HG03565 (cell line): ENCODE measurements around the gene TOM1L2.
"Not testable (repeated sequence)": the region's sequence is repeated elsewhere in the genome, so short reads cannot be mapped to it uniquely, and the experiment has no call there.

Source experiments
- ATAC-seq: cut with Tn5 transposase; IDR thresholded peaks from one replicate; pipeline ENCODE4 v1.9.1; 2021; ENCODE audit warnings: mild to moderate bottlenecking, moderate library complexity; ENCODE audit not compliant: unreplicated experiment

TOM1L2 gene

GRCh38 chr17:17944743-17945142, 27.5 kb downstream of the TOM1L2 start:
- no peak for ATAC-seq

- ATAC-seq = no peak
Measured at GRCh38 chr17:17944242-17944641, 28.0 kb downstream of the TOM1L2 start.

- no peak for ATAC-seq
Measured at GRCh38 chr17:17943281-17943984, 28.8 kb downstream of the TOM1L2 start.

- no peak for ATAC-seq
Measured at GRCh38 chr17:17942846-17943245, 29.4 kb downstream of the TOM1L2 start.

- no peak for ATAC-seq
Measured at GRCh38 chr17:17941015-17941414, 31.2 kb downstream of the TOM1L2 start.

GRCh38 chr17:17940441-17940911, 31.7 kb downstream of the TOM1L2 start:
- ATAC-seq = no peak

- not testable (repeated sequence) for ATAC-seq
Measured at GRCh38 chr17:17939941-17940340, 32.3 kb downstream of the TOM1L2 start.

- no peak for ATAC-seq
Measured at GRCh38 chr17:17938388-17939107, 33.7 kb downstream of the TOM1L2 start.

- ATAC-seq = no peak
Measured at GRCh38 chr17:17937958-17938357, 34.2 kb downstream of the TOM1L2 start.

- no peak for ATAC-seq
Measured at GRCh38 chr17:17937201-17937853, 34.9 kb downstream of the TOM1L2 start.

GRCh38 chr17:17935321-17936271, 36.6 kb downstream of the TOM1L2 start:
- no peak for ATAC-seq

- no peak for ATAC-seq
Measured at GRCh38 chr17:17934806-17935205, 37.4 kb downstream of the TOM1L2 start.

- ATAC-seq = no peak
Measured at GRCh38 chr17:17934214-17934613, 38.0 kb downstream of the TOM1L2 start.

- ATAC-seq = no peak
Measured at GRCh38 chr17:17933775-17934174, 38.4 kb downstream of the TOM1L2 start.

GRCh38 chr17:17931159-17931558, 41.0 kb downstream of the TOM1L2 start:
- no peak for ATAC-seq

GRCh38 chr17:17930674-17931073, 41.5 kb downstream of the TOM1L2 start:
- ATAC-seq = no peak

- ATAC-seq = no peak
Measured at GRCh38 chr17:17929655-17930380, 42.4 kb downstream of the TOM1L2 start.

- no peak for ATAC-seq
Measured at GRCh38 chr17:17928398-17929287, 43.6 kb downstream of the TOM1L2 start.

GRCh38 chr17:17926840-17927449, 45.3 kb downstream of the TOM1L2 start:
- ATAC-seq = no peak
